ENCODE results near the gene DLG5.

The DLG5 gene

GRCh38 chr10:77872151-77872946, 54.2 kb downstream of the DLG5 start:
- no peak for TF ChIP-seq EZH2phosphoT487 (IDR thresholded peaks at IDR 0.05; ENCODE audit: low read depth)
- TF ChIP-seq, protein P1, sequence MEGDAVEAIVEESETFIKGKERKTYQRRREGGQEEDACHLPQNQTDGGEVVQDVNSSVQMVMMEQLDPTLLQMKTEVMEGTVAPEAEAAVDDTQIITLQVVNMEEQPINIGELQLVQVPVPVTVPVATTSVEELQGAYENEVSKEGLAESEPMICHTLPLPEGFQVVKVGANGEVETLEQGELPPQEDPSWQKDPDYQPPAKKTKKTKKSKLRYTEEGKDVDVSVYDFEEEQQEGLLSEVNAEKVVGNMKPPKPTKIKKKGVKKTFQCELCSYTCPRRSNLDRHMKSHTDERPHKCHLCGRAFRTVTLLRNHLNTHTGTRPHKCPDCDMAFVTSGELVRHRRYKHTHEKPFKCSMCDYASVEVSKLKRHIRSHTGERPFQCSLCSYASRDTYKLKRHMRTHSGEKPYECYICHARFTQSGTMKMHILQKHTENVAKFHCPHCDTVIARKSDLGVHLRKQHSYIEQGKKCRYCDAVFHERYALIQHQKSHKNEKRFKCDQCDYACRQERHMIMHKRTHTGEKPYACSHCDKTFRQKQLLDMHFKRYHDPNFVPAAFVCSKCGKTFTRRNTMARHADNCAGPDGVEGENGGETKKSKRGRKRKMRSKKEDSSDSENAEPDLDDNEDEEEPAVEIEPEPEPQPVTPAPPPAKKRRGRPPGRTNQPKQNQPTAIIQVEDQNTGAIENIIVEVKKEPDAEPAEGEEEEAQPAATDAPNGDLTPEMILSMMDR (IDR thresholded peaks at IDR 0.05; ENCODE audit: low read depth, low read length) = no peak
- no peak overlapping the region for H3K4me3 ChIP-seq (ENCODE audit: low read length)
- H4K20me1 ChIP-seq (ENCODE audit: insufficient read depth, low read length) = no peaks in the 10 kb centered on the region
- peaks cover 13% of the 10 kb centered on the region for H3K4me1 ChIP-seq (ENCODE audit: low read length)
- no peak overlapping the region for H2AFZ ChIP-seq (ENCODE audit: low read depth, low read length)
- no peaks in the 10 kb centered on the region for H3K79me2 ChIP-seq (ENCODE audit: low read length)
- H3K9me3 ChIP-seq (ENCODE audit: insufficient read depth, low read length) = no peaks in the 10 kb centered on the region
- no peaks in the 10 kb centered on the region for H3K36me3 ChIP-seq (replicated peaks; ENCODE audit: low read depth, low read length)
- no peak overlapping the region for H3K27ac ChIP-seq (ENCODE audit: low read length)
- H3K4me2 ChIP-seq (ENCODE audit: low read length) = no peak overlapping the region
- H3K9ac ChIP-seq (ENCODE audit: low read length) = no peak overlapping the region
- H3K27me3 ChIP-seq (ENCODE audit: low read depth, low read length) = no peaks in the 10 kb centered on the region

- TF ChIP-seq EZH2phosphoT487 (IDR thresholded peaks at IDR 0.05; ENCODE audit: low read depth) = no peak
- TF ChIP-seq, protein P1 (IDR thresholded peaks at IDR 0.05; ENCODE audit: low read depth, low read length) = no peak
- no peaks in the 10 kb centered on the region for H3K36me3 ChIP-seq (replicated peaks; ENCODE audit: low read depth, low read length)
- no peaks in the 10 kb centered on the region for H3K27me3 ChIP-seq (ENCODE audit: low read depth, low read length)
- H3K4me2 ChIP-seq (ENCODE audit: low read length) = no peak overlapping the region
- H3K27ac ChIP-seq (ENCODE audit: low read length) = no peak overlapping the region
- no peak overlapping the region for H2AFZ ChIP-seq (ENCODE audit: low read depth, low read length)
- H3K9ac ChIP-seq (ENCODE audit: low read length) = no peak overlapping the region
- H3K9me3 ChIP-seq (ENCODE audit: insufficient read depth, low read length) = no peaks in the 10 kb centered on the region
- no peaks in the 10 kb centered on the region for H4K20me1 ChIP-seq (ENCODE audit: insufficient read depth, low read length)
- H3K4me3 ChIP-seq (ENCODE audit: low read length) = no peak overlapping the region
- peaks cover 13% of the 10 kb centered on the region for H3K4me1 ChIP-seq (ENCODE audit: low read length)
- H3K79me2 ChIP-seq (ENCODE audit: low read length) = no peaks in the 10 kb centered on the region
These were observed 56.7 kb downstream of the DLG5 start for GRCh38 chr10:77869626-77870420.

DNA sequence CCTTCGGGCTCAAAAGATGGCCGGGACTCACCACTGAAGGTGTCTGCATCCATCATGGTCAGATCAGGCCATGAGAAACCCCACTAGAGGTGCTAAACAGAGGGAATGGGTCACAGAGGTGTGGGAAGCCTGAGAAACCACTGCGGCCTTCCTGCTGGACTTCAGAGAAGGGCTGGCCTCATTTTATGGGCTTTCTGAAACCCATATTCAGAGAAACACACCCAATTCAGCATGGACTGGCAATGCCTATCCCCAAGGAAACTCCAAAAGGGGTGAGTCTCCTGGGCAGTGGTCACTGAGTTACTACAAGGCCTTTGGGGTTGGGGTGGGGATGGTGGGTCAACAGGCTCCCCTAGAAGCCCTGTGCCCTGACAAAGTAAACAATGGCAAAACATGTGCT, 58.0 kb downstream of the DLG5 start:
- H3K36me3 ChIP-seq (replicated peaks; ENCODE audit: low read depth, low read length) = no peaks in the 10 kb centered on the region
- H3K4me2 ChIP-seq (ENCODE audit: low read length) = no peak overlapping the region
- TF ChIP-seq EZH2phosphoT487 (IDR thresholded peaks at IDR 0.05; ENCODE audit: low read depth) = no peak
- TF ChIP-seq, protein P1 (IDR thresholded peaks at IDR 0.05; ENCODE audit: low read depth, low read length) = no peak
- no peak overlapping the region for H3K27ac ChIP-seq (ENCODE audit: low read length)
- H3K4me3 ChIP-seq (ENCODE audit: low read length) = no peak overlapping the region
- H3K9me3 ChIP-seq (ENCODE audit: insufficient read depth, low read length) = no peaks in the 10 kb centered on the region
- no peak overlapping the region for H3K9ac ChIP-seq (ENCODE audit: low read length)
- H3K4me1 ChIP-seq (ENCODE audit: low read length) = peaks cover 4% of the 10 kb centered on the region
- no peaks in the 10 kb centered on the region for H3K79me2 ChIP-seq (ENCODE audit: low read length)
- H2AFZ ChIP-seq (ENCODE audit: low read depth, low read length) = no peak overlapping the region
- no peaks in the 10 kb centered on the region for H4K20me1 ChIP-seq (ENCODE audit: insufficient read depth, low read length)
- no peaks in the 10 kb centered on the region for H3K27me3 ChIP-seq (ENCODE audit: low read depth, low read length)

GRCh38 chr10:77867124-77867719, 59.3 kb downstream of the DLG5 start:
- no peak overlapping the region for H3K4me3 ChIP-seq (ENCODE audit: low read length)
- no peak overlapping the region for H3K27ac ChIP-seq (ENCODE audit: low read length)
- H3K4me2 ChIP-seq (ENCODE audit: low read length) = no peak overlapping the region
- H4K20me1 ChIP-seq (ENCODE audit: insufficient read depth, low read length) = no peaks in the 10 kb centered on the region
- no peak overlapping the region for H2AFZ ChIP-seq (ENCODE audit: low read depth, low read length)
- H3K9me3 ChIP-seq (ENCODE audit: insufficient read depth, low read length) = no peaks in the 10 kb centered on the region
- H3K27me3 ChIP-seq (ENCODE audit: low read depth, low read length) = no peaks in the 10 kb centered on the region
- no peak overlapping the region for H3K9ac ChIP-seq (ENCODE audit: low read length)
- no peaks in the 10 kb centered on the region for H3K79me2 ChIP-seq (ENCODE audit: low read length)
- no peaks in the 10 kb centered on the region for H3K36me3 ChIP-seq (replicated peaks; ENCODE audit: low read depth, low read length)
- no peaks in the 10 kb centered on the region for H3K4me1 ChIP-seq (ENCODE audit: low read length)
- TF ChIP-seq EZH2phosphoT487 (IDR thresholded peaks at IDR 0.05; ENCODE audit: low read depth) = no peak
- TF ChIP-seq, protein P1 (IDR thresholded peaks at IDR 0.05; ENCODE audit: low read depth, low read length) = no peak

Measured in OCI-LY3 (cell line).